Left kidney (tissue), 2 donors: ENCODE data around the gene TUBB3. TPM values are rescaled to one million over a fixed set of nuclear protein-coding genes. Genes with fewer than 3 reads are reported as not detected.
A peak's percentile ranks its signal among the peaks of the same experiment; 100 is the strongest.
"Not testable (repeated sequence)": the region's sequence is repeated elsewhere in the genome, so short reads cannot be mapped to it uniquely, and the experiment has no call there.

Experiments used
- DNase-seq: peaks from one replicate; pipeline ENCODE4 v3.0.0-alpha.2; 2013
- polyA plus RNA-seq: library from polyadenylated mRNA; unstranded; fragments of 120-200 nt; gene quantifications from one replicate; pipeline ENCODE4 v1.2.1, GENCODE V29; 2013; ENCODE audit not compliant: insufficient read length

TUBB3 gene
- polyA plus RNA-seq, 1 donor = 8.8 TPM

- no peak for DNase-seq
Observed at GRCh38 chr16:89962754-89963498, 39.8 kb downstream of the TUBB3 start.

DNA sequence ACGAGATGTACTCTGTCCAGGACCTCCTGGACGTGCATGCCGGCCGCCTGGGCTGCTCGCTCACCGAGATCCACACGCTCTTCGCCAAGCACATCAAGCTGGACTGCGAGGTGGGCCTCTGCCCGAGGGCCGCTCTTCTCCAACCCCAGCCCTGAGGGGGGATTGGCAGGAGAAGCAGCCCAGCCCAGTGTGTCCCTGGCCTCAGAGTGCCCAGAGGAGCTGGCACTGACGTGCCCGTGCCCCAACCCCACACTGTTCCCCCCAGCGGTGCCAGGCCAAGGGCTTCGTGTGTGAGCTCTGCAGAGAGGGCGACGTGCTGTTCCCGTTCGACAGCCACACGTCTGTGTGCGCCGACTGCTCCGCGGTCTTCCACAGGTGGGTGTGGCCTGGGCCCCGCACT is 41.1 kb downstream of the TUBB3 start:
- DNase-seq = no peak

GRCh38 chr16:89965447-89966225 is 42.5 kb downstream of the TUBB3 start:
- DNase-seq = no peak

DNA sequence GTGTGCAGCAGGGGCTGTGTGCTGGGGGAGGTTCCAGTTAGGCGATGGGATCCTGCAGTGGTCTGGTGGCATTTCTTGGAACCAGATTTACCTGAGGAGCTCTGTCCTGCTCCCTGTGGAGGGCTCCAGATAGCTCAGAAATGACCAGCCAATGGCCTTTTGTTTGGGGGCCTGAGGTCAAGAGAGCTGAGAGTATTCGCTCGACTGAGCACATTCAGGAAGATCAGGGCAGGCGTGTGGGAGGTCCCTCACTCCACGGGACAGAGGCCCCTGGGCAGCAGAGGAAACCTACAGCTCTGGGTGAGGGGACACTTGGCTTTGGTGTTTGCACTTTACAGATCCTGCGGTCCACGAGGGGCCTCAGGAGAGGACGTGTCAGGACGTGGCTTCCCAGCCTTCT is 43.6 kb downstream of the TUBB3 start:
- no peak for DNase-seq

DNA sequence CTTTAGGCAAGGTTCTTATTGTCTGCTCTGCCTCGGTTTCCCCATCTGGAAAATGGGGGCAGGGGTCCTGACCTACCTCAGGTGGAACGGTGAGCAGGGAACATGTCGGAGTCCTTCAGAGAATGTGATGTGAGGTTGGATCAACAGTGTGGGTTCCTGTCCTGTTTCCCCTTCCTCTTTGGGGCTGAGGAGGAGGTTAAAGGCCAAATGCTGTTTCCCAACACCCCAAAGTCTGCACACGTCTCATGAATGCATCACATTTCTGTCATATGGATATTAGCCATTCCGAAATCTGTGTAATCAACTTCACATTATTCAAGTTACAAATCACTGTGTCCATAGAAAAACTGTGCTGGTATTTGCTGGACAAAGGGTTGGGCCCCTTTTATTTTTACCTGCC is 44.3 kb downstream of the TUBB3 start:
- DNase-seq = not testable (repeated sequence)

DNA sequence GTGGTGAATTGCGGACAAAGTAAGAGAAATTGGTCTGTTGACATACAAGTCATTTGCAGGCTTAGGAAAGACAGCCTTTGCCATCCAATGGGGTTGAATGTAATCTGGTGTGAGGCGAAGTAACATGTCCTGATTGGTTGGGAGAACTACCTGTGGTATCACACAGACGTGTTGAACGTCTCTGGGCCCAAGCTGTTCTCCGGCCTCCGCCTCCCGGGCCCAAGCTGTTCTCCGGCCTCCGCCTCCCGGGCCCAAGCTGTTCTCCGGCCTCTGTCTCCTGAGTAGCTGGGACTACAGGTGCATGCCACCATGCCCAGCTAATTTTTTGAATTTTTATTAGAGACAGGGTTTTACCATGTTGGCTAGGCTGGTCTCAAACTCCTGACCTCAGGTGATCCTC is 44.9 kb downstream of the TUBB3 start:
- not testable (repeated sequence) for DNase-seq

DNA sequence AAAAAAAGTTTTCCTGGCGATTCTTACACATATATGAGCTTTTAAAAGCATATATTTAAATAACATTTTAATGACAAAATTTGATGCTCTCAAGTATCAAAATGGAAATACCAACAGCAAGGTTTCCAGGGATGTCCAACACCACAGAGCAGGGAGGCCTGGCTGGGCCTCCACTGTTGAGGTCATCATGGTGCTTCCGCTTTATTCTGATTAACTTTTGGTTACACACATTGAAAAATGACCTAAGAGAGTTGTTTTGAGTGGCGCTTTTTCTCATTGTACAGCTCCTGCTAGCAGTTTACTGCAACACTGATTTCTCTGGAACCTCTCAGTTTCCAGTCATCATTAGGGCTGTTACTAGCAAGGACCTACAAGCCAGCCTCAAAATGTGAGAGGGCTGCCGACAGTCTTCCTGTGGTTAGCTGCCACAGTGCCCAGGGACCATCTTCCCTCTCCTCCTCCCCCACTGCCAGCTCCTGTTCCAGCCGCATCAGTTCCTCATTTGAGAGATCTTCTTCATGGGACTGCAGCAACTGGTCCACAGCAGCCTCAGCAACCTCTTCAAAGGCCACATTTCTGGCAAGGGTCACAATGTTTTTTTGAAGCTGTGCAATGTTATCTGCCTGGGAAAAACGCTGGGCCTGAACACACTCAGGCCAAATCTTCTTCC is 46.7 kb downstream of the TUBB3 start:
- DNase-seq = no peak

DNA sequence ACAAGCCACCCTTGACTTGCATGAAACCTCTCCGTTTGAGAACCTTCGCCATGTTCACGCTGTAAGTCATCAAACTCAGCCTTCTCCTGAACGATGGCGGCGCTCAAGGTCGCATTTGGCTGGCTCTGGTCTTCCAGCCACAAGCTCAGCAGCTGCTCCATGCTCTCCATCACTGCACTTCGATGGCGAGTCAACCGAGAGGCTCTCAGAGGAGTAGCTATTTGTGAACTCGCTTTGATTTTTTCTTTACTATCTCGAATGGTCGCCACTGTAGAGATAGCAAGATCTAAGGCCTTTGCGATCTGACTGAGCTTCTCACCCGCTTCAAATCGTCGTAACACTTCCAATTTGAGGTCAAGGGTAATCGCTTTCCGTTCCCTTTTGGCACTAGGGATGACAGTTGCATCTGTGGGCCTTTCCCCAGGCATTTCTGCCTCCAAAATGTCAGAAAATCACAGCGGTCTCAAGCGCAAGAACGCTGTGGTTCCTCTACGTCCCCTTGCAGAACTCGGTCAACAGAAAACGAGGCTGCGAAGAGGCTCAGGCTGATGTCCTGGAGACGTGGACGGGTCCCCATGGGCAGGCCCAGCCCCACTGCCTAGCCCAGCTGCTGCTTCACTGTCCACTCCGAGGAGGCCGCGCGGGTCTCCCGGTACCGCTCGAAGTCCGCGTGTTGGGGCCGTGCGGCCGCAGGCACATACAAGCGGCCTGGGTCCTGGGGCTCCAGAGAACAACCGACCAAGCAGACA is 48.5 kb downstream of the TUBB3 start:
- DNase-seq = no peak

DNA sequence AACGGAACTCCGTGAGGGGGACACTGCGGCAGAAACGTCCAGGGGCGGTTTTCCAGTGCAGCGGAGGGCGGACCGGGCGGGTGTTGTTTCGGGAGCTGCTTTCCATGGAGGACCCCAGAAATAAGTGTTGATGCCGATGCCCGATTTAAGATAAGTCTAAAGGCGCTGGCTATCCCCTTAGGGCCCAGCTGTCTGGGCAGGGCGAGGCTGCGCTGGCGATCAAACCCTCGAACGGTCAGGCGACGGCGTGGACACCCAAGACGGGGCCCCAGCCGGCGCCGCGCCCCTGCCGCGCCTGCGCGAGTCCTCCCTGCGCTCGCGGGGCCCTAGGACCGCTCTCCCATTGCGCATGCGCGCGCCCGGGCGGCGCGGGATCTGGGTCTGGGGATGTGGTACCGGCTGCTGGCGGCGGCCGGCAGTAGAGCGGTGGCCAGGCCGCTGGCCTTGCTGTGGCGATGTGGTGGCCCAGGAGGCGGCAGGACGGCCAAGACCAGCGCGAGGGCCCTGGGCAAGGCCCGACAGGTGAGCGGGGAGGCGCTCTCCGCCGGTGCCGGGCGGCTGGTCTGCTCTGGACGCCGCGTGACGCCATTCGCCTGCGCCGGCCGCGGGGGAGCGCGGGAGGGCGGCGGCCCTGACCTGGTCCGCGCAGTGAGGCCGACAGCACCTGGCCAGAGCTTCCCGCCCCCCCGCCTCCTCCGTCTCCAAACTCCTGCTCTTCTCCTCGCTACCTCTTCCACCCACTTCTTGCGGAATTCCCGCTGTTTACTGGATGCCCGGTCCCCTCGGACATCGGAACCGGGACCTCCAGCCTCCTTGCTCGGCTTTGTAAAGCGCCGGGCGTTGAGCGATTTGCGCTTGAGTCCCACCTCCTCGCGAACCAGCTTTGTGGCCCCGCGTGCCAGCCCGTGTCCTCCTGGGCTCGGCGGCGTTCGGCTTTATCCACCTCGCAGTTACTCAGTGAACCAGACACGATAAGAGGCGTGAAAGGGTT is 49.4 kb downstream of the TUBB3 start:
- DNase-seq = peak; percentile 93

GRCh38 chr16:89973235-89973634 is 50.1 kb downstream of the TUBB3 start:
- DNase-seq = no peak

GRCh38 chr16:89973654-89974335 is 50.7 kb downstream of the TUBB3 start:
- DNase-seq = no peak

DNA sequence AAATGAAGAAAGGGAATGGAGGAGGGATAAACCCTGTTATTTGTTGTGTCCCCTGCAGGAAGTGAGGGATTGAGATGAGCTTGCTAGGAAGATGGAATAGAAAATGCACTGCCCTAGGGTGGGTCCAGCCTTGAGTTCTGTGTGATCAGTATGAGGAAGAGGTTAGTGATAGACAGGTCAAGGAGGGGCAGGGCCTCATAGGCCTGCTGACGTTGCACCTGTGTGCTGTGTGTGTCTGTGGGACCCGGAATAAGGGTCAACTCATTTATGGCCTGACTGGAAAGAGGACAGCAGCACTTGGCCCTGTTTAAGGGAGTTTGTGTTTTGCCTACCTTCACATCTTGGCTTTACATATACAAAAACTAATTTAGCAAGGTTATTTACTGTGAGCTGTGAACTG is 51.7 kb downstream of the TUBB3 start:
- no peak for DNase-seq

- no peak for DNase-seq
Observed at GRCh38 chr16:89981414-89981813, 58.3 kb downstream of the TUBB3 start.

DNA sequence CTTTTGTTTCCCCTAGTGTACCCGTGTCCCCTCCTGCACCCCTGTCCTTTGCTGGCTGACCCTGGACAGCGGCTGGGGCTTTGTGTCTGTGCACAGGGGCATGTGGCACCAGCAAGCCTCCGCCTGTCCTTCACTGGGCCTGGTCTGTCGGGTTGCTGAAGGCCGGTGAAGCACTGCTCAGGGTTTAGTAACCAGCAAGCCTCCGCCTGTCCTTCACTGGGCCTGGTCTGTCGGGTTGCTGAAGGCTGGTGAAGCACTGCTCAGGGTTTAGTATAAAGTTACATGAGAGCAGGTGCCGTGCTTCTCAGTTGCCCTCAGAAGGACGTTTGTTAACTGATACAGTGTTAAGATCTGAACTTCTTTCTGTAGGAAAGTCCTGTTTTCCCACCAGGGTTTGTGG is 59.2 kb downstream of the TUBB3 start:
- DNase-seq = no peak

- no peak for DNase-seq
Observed at GRCh38 chr16:89983536-89983935, 60.4 kb downstream of the TUBB3 start.

- DNase-seq = no peak
Observed at GRCh38 chr16:89984216-89984615, 61.1 kb downstream of the TUBB3 start.

GRCh38 chr16:89985219-89985618 is 62.1 kb downstream of the TUBB3 start:
- no peak for DNase-seq
